Measurements from ENCODE around the gene HSFX1.

Gene HSFX1

DNA sequence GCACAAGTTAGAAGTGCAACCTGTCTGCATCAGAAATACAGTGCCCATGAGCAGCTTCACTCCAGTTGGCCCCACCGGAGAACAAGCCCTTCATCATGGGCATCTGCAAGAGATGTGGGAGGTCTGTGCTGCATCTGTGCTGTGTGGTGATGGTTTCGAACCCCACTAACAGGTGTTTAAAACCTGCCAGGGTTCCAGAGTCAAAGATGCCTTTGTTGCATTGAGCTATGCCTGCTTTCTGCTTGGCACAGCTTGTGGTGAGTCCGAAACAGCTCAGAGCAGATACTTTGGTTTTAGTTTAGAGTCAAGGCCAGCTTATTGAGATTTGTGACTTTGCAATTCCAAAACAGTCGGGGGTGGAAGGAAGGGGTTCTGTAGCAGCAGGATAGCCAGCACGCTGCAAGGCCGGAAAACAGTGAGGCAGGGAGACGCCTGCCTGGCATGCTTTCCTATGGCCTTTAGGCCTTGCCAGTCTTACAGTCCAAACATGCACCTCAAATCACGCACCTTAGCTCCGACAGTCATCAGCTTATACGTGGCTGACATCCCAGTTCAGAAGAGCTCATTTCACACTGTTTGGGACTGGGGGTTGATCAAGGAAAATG is 29.7 kb downstream of the HSFX1 start:
- DNase-seq (ENCODE audit: low read depth in 1 of 2, low spot score in 1 of 2), result no peak

DNA sequence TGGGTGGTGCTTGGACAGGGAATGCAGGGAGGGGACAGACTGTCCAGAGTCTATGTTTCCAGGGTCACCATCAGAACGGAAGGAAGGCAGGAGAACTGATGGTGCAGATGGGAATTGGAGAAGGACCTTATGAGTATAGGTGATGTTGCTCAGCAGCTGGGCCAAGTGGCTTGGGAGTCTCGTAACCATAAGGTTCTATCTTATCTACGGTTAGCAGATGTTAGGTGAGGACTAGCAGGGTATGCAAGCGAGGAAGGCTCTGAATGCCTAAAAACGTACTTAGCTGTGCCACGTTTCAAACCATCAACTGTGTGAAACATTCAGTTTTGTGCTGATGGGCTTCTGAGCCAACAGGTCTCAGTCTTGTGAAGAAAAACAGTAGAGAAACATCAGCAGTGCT is 30.2 kb downstream of the HSFX1 start:
- DNase-seq (ENCODE audit: low read depth in 1 of 2, low spot score in 1 of 2), result no peak

DNA sequence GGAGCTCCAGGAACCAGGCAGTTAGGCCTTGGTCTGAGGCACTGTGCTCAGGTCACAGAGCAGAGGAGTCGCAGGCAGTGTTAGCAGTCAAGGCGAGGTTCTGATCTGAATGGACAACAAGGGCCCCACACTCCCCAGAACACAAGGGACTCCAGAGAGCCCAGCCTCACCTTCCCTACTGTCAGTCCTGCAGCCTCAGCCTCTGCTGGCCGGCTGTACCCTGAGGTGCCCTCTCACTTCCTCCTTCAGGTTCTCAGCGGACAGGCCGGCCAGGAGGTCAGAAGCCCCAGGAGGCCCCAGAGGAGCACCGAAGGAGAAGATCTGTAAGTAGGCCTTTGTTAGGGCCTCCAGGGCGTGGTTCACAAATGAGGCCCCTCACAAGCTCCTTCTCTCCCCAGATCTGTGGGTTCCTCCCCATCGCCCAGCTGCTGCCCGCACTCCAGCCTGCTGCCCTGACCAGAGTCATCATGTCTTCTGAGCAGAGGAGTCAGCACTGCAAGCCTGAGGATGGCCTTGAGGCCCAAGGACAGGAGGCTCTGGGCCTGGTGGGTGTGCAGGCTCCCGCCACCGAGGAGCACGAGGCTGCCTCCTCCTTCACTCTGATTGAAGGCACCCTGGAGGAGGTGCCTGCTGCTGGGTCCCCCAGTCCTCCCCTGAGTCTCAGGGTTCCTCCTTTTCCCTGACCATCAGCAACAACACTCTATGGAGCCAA is 34.0 kb downstream of the HSFX1 start:
- DNase-seq (ENCODE audit: low read depth in 1 of 2, low spot score in 1 of 2), result no peak

DNA sequence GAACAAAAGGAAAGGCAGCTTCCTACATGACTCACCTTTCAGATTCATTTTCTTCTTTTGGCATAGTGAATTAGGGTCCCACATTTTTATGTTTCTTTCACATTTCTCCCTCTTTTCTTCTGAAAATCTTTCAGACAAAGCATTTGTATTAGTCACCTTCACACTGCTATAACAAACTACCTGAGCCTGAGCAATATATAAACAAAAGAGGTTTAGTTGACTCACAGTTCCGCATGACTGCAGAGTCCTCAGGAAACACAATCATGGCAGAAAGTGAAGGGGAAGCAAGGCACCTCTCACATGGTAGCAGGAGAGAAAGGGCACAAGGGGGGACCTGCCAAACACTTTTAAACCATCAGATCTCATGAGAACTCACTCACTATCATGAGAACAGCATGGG is 44.8 kb downstream of the HSFX1 start:
- no peak for DNase-seq (ENCODE audit: low read depth in 1 of 2, low spot score in 1 of 2)

DNA sequence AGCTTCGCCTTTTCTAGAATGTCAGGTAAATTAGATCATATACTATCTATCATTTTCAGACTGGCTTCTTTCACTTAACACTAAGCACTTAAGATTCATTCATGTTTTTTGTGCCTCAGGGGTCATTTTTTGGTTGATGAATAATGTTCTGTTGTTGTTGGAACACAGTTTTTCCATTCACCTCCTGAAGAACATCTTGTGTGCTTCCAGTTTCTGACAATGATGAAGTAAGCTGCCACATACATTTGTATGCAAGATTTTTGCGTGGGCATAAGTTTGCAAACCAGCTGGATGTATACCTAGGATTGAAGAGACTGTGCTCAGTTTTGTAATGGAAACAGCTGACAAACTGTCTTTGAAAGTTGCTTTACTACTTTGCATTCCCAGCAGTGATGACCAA is 45.5 kb downstream of the HSFX1 start:
- DNase-seq (ENCODE audit: low read depth in 1 of 2, low spot score in 1 of 2), result no peak

DNA sequence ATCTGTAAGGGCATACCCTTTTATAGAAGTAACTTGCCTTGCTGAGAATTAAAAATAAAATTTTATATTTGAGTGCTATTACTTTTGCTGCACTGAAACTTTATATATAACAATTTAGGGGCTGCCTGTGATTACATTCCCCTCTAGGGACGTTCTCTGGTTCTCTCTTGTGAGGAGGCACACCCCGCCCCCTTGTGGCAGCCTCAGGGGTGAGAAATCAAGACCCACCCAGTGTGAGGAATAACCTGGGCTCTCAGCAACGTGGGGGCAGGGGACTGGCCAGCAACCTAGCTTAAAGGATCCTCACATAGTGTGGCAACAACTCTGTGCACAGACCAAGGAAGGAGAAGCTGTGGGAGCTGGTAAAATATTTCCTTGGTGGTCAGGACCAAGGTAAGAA is 51.6 kb downstream of the HSFX1 start:
- DNase-seq (ENCODE audit: low read depth in 1 of 2, low spot score in 1 of 2), result peak in 1 of 2 donors; percentile 37

Data from stimulated activated CD4-positive, alpha-beta T cell treated with anti-CD3 and anti-CD28 coated beads, Interleukin-15, amount 100 ng/mL, for 1 hour (primary cell).